Small intestine (tissue), 7 donors: ENCODE results near the gene ELL2. TPM values are rescaled to one million over a fixed set of nuclear protein-coding genes. Genes with fewer than 3 reads are reported as not detected.
A peak's percentile ranks its signal among the peaks of the same experiment; 100 is the strongest.
"Not testable (repeated sequence)": the region's sequence is repeated elsewhere in the genome, so short reads cannot be mapped to it uniquely, and the experiment has no call there.

Experiments used
- DNase-seq, 2 donors: peaks; one replicate each; pipeline versions ENCODE4 v3.0.0 to v3.0.0-alpha.2; 2013
- FAIRE-seq: peaks from 2 replicates; lab custom pipeline; 2012; peaks lifted over from hg19 to GRCh38; lab: Jason Lieb, UNC
- H3K27ac ChIP-seq, 3 donors: one replicate each; pipeline ENCODE4 v1.5.1; 2013; ENCODE audit warnings: low read length in 2 of 3, mild to moderate bottlenecking in 2 of 3, control low read depth in 1 of 3, inconsistent platforms in 1 of 3, low read depth in 1 of 3, moderate library complexity in 1 of 3
- H3K27me3 ChIP-seq, 3 donors: one replicate each; pipeline ENCODE4 v1.6.1; 2013; ENCODE audit warnings: low read length in 3 of 3, inconsistent platforms in 1 of 3; ENCODE audit not compliant: control insufficient read depth in 3 of 3, insufficient read depth in 3 of 3
- H3K36me3 ChIP-seq, 3 donors: one replicate each; pipeline ENCODE4 v1.6.1; 2013; ENCODE audit warnings: low read length in 3 of 3, inconsistent platforms in 1 of 3, low read depth in 1 of 3, mild to moderate bottlenecking in 1 of 3, moderate library complexity in 1 of 3; ENCODE audit not compliant: control insufficient read depth in 3 of 3, insufficient read depth in 2 of 3
- H3K4me1 ChIP-seq, 3 donors: one replicate each; pipeline ENCODE4 v1.6.1; 2013; ENCODE audit warnings: low read length in 2 of 3, inconsistent platforms in 1 of 3, low read depth in 1 of 3, mild to moderate bottlenecking in 1 of 3, moderate library complexity in 1 of 3; ENCODE audit not compliant: control insufficient read depth in 3 of 3, insufficient read depth in 2 of 3
- H3K4me3 ChIP-seq, 3 donors: one replicate each; pipeline ENCODE4 v1.5.1; 2013; ENCODE audit warnings: low read length in 3 of 3, control low read depth in 1 of 3, inconsistent platforms in 1 of 3, low read depth in 1 of 3, mild to moderate bottlenecking in 1 of 3, moderate library complexity in 1 of 3
- H3K9me3 ChIP-seq, 2 donors: one replicate each; pipeline ENCODE4 v1.6.1; 2013; ENCODE audit warnings: low read depth in 1 of 2, low read length in 1 of 2; ENCODE audit not compliant: control insufficient read depth in 2 of 2, insufficient read depth in 1 of 2
- WGBS, 3 donors: extraction: QIAGEN DNeasy Blood & Tissue Kit; methylation state at CpG; one replicate each; pipeline ENCODE4 v1.1.7; 2013; 5-methylcytosine and 5-hydroxymethylcytosine counted together
- polyA plus RNA-seq, 4 donors: library from polyadenylated mRNA; stranded (reverse) in 3 of 4; unstranded in 1 of 4; fragments of 200-250 nt in 3 of 4; fragments of 120-200 nt in 1 of 4; gene quantifications; one replicate each; pipeline versions ENCODE4 v1.2.1 to v1.2.3, GENCODE V29; 2013
- donor health status: healthy with polysubstance abuse.
- donor health status: control.
- donor health status: control.
- donor health status: Bipolar disorder and iron deficiency.
- donor health status: healthy.

The ELL2 gene
- polyA plus RNA-seq, 4 donors = 9.7 to 35.7 (median 12.2) TPM

GRCh38 chr5:95838001-95838520 is 123.6 kb downstream of the ELL2 start:
- WGBS, 3 donors = 88 to 97% (median 91%) methylated on average over 8 of the region's 8 CpGs
- Histone ChIP-seq H3K4me3 (no peak overlapping the region), H3K4me1 (peaks cover 0 to 29% (median 13%) of the 10 kb centered on the region in 3 donors), H3K9me3 (no peaks in the 10 kb centered on the region), H3K36me3 (no peaks in the 10 kb centered on the region), H3K27me3 (no peaks in the 10 kb centered on the region), H3K27ac (peak overlapping the region in 1 of 3 donors; percentile 24)
- no peak for DNase-seq
- FAIRE-seq = no peak

- H3K27me3 ChIP-seq = no peaks in the 10 kb centered on the region
- FAIRE-seq (no peak), DNase-seq (no peak)
- no peak overlapping the region for H3K4me3 ChIP-seq
- no peaks in the 10 kb centered on the region for H3K36me3 ChIP-seq
- 91 to 98% (median 97%) methylated on average over 5 of the region's 5 CpGs for WGBS, 3 donors
- H3K9me3 ChIP-seq = no peaks in the 10 kb centered on the region
- H3K4me1 ChIP-seq = peaks cover 0 to 29% (median 13%) of the 10 kb centered on the region in 3 donors
- H3K27ac ChIP-seq = no peak overlapping the region
Observed at GRCh38 chr5:95837492-95837891, 124.2 kb downstream of the ELL2 start.

- FAIRE-seq, H3K4me3 ChIP-seq, H3K27me3 ChIP-seq, H3K36me3 ChIP-seq, DNase-seq, H3K27ac ChIP-seq, H3K9me3 ChIP-seq: not testable (repeated sequence)
- 90 to 99% (median 95%) methylated on average over 4 of the region's 4 CpGs for WGBS, 3 donors
- H3K4me1 ChIP-seq = peaks cover 0 to 29% (median 13%) of the 10 kb centered on the region in 3 donors
Observed at GRCh38 chr5:95836971-95837370, 124.7 kb downstream of the ELL2 start.

- peak overlapping the region in 1 of 3 donors; percentile 40 for H3K27ac ChIP-seq
- no peaks in the 10 kb centered on the region for H3K27me3 ChIP-seq
- peaks cover 0 to 27% (median 13%) of the 10 kb centered on the region in 3 donors for H3K4me1 ChIP-seq
- FAIRE-seq (no peak), DNase-seq (no peak)
- H3K9me3 ChIP-seq = no peaks in the 10 kb centered on the region
- 60 to 89% (median 85%) methylated on average over 1 of the region's 1 CpG for WGBS, 3 donors
- H3K36me3 ChIP-seq = no peaks in the 10 kb centered on the region
- H3K4me3 ChIP-seq = no peak overlapping the region
Observed at GRCh38 chr5:95836544-95836943, 125.1 kb downstream of the ELL2 start.

GRCh38 chr5:95835682-95836385 is 125.8 kb downstream of the ELL2 start:
- H3K27ac ChIP-seq = peak overlapping the region; percentile 61 to 93 (median 80)
- no peaks in the 10 kb centered on the region for H3K36me3 ChIP-seq
- H3K4me1 ChIP-seq = peaks cover 0 to 27% (median 13%) of the 10 kb centered on the region in 3 donors
- H3K9me3 ChIP-seq = no peaks in the 10 kb centered on the region
- DNase-seq (no peak), FAIRE-seq (no peak)
- H3K4me3 ChIP-seq = peak overlapping the region in 2 of 3 donors; percentile 21 to 70
- no peaks in the 10 kb centered on the region for H3K27me3 ChIP-seq
- 36 to 43% (median 37%) methylated on average over 10 of the region's 10 CpGs for WGBS, 3 donors

Other genes with a start within 250 kb of the ELL2 start
- gene RHOBTB3, start 230.5 kb downstream of the ELL2 start, polyA plus RNA-seq = 10 to 100 TPM in 2 of 4 donors, 1 to 10 TPM in 2; 5.8 to 42.2 (median 12.1) TPM
- 100 to 1,000 TPM; 105 to 968 (median 443) TPM for gene GLRX, start 139.1 kb downstream of the ELL2 start, polyA plus RNA-seq